HG02798 (cell line): ENCODE data around the gene ASMT.
"Not testable (repeated sequence)": the region's sequence is repeated elsewhere in the genome, so short reads cannot be mapped to it uniquely, and the experiment has no call there.

Experiments used
- ATAC-seq: cut with Tn5 transposase; IDR thresholded peaks from one replicate; pipeline ENCODE4 v1.9.1; 2021; ENCODE audit warnings: mild to moderate bottlenecking; ENCODE audit not compliant: unreplicated experiment, poor library complexity

ASMT gene

DNA sequence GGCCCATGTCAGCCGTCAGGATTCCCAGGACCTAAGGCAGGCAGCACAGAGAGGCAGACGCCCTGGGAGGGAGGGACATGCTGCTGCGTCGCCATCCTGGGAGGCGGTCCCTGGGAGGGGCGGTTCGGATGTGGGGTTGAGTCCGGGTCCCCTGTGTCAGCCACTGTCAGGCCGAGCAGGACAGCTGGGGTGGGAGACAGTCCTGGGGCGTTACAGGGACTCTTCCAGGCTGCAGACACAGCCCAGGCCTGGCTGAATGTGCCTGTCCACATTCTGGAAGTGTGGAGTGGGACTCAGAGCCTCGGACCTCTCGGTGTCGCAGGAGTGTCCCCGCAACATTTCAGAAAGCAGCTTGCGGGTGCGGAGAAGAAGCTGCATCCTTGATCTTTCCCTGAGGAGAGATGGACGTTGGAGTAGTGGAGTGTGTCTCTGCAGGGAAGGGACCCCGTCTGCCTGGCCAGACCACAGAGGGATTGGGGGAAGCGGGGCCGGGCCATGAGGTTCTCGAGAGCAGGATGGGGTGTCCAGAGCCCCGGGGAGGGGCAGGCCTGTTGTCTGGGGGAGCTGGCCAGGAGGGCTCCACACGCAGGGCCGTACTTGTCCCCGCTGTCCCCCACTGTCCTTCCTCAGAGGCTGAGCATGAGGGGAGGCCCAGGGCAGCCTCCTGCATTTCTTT is 17.4 kb upstream of the ASMT start:
- ATAC-seq: no peak

DNA sequence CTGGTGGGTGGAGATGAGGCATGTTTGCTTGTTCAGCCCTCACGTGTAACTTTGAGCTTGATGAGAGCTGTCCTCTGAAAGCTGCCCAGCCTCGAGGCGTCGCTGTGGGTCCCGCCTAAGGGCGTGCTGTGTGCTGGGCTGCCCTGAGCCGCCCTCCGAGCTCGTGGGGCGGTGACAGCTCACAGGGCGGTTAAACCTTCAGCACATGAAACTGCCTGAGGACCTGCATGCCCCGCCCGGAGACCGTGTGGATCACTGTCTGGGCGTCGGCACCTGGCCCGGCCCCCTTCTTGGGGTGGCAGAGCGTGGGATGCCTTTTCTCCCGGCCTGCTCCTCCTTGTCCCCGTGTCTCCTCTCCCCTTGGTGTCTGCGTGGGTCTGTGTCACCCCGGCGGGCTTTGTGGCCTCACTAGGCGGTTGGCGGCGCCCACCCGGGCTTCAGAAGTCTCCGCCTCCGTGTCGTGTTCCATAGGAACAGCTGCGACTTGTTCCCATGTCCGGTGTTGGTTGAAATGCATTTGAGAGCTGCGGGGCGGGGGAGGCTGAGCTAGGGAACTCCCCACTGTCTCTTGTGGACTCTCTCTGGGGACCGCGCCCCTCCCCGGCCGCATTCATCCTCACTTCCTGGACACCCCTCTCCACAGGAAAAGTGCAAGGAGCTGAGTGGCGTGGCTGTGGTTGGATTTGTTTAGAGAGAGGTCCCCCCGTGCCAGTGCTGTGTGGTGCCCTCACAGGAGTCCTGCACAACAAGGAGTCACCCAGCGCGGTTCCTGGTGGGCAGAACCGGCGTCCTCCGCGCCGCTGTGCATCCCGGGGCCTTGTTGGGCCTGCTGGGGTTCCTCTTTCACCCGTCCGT is 16.6 kb upstream of the ASMT start:
- ATAC-seq: no peak

GRCh38 chrX:1598876-1599790 is 15.7 kb upstream of the ASMT start:
- no peak for ATAC-seq

- ATAC-seq: no peak
These were observed 15.0 kb upstream of the ASMT start for GRCh38 chrX:1599791-1600405.

- ATAC-seq: no peak
These were observed 14.3 kb upstream of the ASMT start for GRCh38 chrX:1600406-1601050.

DNA sequence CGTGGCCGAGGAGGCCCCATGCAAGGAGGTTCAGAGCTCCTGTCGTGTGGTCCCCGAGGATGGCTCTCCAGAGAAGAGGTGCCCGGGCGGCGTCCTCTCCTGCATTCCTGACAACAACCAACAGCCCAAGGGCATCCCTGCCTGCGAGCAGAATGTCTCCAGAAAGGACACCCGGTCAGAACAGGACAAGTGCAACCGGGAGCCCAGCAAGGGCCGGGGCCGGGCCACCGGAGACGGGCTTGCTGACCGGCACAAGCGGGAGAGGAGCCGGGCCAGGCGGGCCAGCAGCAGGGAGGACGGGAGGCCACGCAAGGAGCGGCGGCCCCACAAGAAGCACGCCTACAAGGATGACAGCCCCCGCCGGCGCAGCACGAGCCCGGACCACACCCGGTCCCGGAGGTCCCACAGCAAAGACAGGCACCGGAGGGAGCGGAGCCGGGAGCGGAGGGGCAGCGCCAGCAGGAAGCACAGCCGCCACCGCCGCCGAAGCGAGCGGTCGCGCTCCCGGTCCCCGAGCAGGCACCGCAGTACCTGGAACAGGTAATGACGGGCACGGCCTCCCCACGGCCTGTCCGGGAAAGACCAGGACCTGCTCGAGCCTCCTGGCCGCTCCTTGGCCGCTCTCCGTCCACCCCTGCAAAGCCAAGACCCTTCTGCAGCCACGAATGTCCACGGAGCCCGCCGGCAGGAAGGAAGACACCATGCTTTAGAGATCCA is 13.7 kb upstream of the ASMT start:
- no peak for ATAC-seq

DNA sequence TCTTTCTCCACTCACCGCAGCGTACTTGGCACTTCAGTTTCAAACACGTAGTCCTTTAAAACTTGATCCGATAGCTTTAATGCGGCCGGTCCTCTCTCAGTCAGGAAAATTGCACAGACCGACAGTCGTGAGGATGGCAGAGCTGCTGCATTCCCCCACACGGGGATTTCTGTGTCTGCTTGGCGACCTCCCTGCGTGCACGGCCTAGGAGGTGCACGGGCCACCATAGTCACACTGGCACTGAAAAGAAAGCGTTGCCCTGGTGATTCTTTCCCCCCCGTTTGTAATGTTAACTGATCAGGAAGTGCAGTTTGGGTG is 13.1 kb upstream of the ASMT start:
- ATAC-seq: no peak

- ATAC-seq: no peak
These were observed 12.6 kb upstream of the ASMT start for GRCh38 chrX:1602299-1602698.

- ATAC-seq: no peak
These were observed 8.4 kb upstream of the ASMT start for GRCh38 chrX:1606496-1606895.

DNA sequence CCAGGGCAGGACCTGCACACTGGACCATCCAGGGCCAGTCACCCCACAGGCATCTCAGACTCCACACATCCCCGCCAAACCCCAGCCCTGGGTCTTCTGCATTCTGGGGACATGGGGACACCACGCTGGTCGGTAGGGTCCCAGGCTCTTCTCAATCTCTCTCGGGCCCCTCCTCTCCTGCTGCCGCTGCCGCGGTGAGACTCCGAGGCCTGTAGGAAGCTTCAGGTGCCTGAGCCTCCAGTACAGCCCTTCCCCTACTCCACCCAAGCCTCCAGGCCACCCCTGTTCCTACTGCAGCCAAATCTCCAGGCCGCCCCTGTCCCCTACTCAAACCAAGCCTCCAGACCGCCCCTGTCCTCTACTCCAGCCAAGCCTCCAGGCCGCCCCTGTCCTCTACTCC is 5.5 kb upstream of the ASMT start:
- no peak for ATAC-seq

- ATAC-seq: no peak
These were observed 5.1 kb upstream of the ASMT start for GRCh38 chrX:1609762-1610161.

GRCh38 chrX:1610166-1610565 is 4.7 kb upstream of the ASMT start:
- ATAC-seq: no peak

DNA sequence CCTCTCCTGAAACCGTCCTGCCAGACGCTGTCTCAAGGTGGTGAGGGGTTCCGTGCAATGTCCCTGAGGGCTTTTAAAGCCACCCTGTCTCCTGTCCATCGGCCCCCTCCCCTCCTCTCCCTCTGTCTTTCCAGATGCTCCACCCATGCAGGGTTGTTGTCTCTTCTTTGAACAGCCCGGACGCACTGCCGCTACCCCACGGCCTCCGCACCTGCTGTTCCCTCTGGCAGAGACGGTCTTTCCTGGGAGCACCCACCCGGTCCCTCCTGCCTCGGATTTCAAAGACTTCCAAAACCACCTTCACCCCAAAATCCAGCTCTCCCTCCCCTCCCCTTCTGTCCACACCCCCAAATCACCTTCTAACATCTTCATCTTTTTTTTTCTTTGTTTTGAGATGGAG is 4.1 kb upstream of the ASMT start:
- ATAC-seq: no peak

DNA sequence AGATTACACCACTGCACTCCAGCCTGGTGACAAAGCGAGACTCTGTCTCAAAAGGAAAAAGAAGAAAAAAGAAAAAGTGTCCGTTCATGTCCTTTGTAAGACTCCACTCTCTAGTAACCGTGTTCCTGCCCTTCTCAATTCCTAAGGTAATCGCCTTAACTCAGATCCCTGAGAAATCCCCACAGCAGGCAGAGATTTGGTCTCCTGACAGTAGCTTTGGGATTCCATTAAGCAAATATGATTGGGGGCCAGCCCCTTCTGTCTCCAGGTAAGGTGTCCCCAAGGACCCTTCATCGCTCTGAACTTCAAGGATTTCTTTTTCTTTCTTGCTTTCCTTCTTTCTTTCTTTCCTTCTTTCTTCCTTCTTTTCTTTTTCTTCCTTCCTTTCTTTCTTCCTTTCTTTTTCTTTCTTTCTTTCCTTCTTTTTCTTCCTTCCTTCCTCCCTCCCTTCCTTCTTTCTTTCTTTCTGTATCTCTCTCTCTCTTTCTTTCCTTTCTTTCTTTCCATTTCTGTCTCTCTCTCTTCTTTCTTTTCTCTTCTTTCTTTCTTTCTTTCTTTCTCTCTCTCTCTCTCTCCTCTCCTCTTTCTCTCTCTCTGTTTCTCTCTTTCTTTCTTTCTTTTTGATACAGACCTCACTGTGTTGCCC is 2.1 kb upstream of the ASMT start:
- ATAC-seq: no peak

DNA sequence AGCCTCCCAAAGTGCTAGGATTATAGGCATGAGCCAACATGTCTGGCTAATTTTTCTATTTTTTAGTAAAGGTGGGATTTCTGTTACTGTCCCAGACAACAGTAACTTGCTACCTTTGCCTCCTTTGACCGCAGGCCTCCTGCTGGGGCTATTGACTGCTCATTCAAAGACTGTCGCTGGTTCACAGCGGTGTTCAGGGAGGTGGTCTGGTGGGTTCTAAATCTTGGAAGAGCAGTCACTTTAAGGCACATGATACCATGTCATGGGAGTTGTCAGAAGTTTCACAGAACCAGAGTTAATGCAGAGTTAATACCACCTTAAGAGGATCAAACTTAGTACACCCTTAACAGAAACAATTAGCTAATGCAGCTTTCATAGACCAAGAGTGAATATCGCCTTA is 3.8 kb downstream of the ASMT start:
- no peak for ATAC-seq

DNA sequence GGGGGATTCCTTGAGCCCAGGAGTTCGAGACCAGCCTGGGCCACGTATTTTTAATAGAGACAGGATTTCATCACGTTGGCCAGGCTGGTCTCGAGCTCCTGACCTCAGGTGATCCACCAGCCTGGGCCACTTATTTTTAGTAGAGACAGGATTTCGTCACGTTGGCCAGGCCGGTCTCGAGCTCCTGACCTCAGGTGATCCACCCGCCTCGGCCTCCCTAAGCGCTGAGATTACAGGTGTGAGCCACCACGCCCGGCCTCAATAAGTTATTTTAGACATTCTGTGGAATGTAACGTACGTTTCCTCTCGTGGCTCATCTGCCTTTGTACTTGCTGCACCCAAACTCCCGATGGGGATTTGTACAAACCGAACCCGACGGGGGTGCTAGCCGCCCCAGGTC is 8.8 kb downstream of the ASMT start:
- ATAC-seq: no peak

DNA sequence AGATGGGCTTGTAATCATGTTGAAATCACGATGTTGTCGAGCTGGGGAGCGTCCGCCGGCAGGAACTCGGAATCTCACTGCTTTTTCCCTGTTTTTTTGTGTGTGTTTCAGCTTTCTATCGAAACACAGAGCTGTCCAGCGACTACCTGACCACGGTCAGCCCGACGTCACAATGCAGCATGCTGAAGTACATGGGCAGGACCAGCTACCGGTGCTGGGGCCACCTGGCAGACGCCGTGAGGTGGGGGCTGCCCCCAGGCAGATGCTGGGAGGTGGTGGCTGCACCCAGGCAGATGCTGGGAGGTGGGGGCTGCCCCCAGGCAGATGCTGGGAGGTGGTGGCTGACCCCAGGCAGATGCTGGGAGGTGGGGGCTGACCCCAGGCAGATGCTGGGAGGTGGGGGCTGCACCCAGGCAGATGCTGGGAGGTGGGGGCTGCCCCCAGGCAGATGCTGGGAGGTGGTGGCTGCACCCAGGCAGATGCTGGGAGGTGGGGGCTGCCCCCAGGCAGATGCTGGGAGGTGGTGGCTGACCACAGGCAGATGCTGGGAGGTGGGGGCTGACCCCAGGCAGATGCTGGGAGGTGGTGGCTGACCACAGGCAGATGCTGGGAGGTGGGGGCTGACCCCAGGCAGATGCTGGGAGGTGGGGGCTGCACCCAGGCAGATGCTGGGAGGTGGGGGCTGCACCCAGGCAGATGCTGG is 9.4 kb downstream of the ASMT start:
- not testable (repeated sequence) for ATAC-seq

GRCh38 chrX:1624861-1625215 is 10.0 kb downstream of the ASMT start:
- ATAC-seq: not testable (repeated sequence)

DNA sequence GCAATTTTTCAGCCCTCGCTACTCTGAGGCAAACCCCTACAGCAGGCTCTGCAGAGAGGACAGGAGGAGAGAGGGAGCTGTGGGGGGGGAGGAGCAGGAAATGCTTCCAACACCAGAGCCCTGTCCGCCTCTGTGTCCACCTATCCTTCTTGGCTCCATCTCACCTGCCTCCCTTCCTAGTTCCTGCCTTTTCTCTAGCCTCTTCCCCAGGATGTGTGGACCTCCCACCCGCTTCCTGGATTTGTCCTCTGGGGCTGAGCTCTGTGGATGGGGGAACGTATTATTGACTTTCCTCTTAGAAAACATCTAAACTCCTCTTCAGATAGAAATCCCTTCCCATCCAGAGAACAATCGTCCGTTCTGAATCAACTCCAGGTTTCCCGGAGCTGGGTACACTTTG is 14.4 kb downstream of the ASMT start:
- ATAC-seq: no peak
